ENCODE data around the gene C1orf210.

- TF ChIP-seq, protein P1, sequence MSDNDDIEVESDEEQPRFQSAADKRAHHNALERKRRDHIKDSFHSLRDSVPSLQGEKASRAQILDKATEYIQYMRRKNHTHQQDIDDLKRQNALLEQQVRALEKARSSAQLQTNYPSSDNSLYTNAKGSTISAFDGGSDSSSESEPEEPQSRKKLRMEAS (CRISPR knock-in tag; IDR thresholded peaks at IDR 0.05): no peak
- TF ChIP-seq, protein P2, sequence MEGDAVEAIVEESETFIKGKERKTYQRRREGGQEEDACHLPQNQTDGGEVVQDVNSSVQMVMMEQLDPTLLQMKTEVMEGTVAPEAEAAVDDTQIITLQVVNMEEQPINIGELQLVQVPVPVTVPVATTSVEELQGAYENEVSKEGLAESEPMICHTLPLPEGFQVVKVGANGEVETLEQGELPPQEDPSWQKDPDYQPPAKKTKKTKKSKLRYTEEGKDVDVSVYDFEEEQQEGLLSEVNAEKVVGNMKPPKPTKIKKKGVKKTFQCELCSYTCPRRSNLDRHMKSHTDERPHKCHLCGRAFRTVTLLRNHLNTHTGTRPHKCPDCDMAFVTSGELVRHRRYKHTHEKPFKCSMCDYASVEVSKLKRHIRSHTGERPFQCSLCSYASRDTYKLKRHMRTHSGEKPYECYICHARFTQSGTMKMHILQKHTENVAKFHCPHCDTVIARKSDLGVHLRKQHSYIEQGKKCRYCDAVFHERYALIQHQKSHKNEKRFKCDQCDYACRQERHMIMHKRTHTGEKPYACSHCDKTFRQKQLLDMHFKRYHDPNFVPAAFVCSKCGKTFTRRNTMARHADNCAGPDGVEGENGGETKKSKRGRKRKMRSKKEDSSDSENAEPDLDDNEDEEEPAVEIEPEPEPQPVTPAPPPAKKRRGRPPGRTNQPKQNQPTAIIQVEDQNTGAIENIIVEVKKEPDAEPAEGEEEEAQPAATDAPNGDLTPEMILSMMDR (IDR thresholded peaks at IDR 0.05): no peak
- no peak for TF ChIP-seq SP1 (CRISPR knock-in tag; conservative IDR thresholded peaks at IDR 0.05)
Measured at GRCh38 chr1:43275826-43276620, 9.4 kb downstream of the C1orf210 start.
